ENCODE results near the gene GRSF1.

- TF ChIP-seq POLR2A (IDR thresholded peaks at IDR 0.05) (no peak), POLR2AphosphoS5 (IDR thresholded peaks at IDR 0.05) (no peak)
- TF ChIP-seq, protein P1, sequence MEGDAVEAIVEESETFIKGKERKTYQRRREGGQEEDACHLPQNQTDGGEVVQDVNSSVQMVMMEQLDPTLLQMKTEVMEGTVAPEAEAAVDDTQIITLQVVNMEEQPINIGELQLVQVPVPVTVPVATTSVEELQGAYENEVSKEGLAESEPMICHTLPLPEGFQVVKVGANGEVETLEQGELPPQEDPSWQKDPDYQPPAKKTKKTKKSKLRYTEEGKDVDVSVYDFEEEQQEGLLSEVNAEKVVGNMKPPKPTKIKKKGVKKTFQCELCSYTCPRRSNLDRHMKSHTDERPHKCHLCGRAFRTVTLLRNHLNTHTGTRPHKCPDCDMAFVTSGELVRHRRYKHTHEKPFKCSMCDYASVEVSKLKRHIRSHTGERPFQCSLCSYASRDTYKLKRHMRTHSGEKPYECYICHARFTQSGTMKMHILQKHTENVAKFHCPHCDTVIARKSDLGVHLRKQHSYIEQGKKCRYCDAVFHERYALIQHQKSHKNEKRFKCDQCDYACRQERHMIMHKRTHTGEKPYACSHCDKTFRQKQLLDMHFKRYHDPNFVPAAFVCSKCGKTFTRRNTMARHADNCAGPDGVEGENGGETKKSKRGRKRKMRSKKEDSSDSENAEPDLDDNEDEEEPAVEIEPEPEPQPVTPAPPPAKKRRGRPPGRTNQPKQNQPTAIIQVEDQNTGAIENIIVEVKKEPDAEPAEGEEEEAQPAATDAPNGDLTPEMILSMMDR (IDR thresholded peaks at IDR 0.05 in 8 of 11, conservative IDR thresholded peaks at IDR 0.05 in 3 of 11) = no peak
These were observed 45.5 kb upstream of the GRSF1 start for GRCh38 chr4:70885174-70885573.

Data from spleen (tissue), 7 donors.